ENCODE results near the gene CIC. TPM values are rescaled to one million over a fixed set of nuclear protein-coding genes. Genes with fewer than 3 reads are reported as not detected.

Gene CIC
- total and polyA plus RNA-seq, 9 of the 15 experiments (the other 6 are each of a cell fraction or from before 2014, with no cell fraction given): 0.07 to 44.7 (median 8.6) TPM

DNA sequence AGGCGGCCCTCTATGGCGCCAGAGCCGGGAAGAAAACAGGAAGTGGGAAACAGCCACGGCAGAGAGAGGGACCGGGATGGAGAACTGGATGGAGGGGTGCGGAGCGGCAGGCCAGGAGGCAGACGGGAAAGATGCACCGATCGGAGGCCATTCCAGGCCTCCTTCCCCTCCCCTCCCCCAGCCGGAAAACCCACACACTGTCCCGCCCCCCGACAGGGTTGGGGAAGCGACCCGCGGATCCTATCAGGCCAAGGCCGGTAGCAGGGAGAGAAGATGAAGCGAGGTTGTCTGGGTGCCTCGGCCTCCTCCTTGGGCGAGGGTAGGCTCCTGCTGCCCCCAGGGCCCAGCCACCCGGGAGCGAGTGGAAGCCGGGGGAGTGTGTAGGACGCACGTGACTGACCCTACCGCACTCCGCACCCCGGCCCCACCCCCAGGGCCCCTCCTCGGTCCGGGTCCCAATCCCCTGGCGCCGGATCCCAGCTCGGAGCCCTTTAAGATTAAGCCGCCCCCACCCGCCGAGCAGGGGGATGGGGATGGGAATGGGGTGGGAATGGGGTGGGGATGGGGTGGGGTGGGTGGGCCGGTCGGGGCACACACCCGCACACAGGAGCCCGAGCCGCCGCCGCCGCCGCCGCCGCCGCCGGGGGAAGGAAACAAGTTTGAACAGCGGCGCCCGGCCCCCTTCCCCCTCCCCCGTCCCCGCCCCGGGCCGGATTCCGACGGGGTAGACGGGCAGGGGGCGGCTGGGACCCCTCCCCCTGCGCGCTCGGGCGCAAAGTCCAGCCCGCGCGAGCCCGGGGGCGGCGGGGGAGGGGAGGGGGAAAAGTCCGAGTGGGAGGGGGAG lies 15.6 kb upstream of the CIC start (continued):
- TF ChIP-seq GATAD2B (IDR thresholded peaks at IDR 0.05; ENCODE audit: borderline replicate concordance) (no peak), TRIM28 (IDR thresholded peaks at IDR 0.05) (no peak), SRSF3 (IDR thresholded peaks at IDR 0.05; ENCODE audit: insufficient read depth, low read length) (no peak), POLR2H (tag; IDR thresholded peaks at IDR 0.05; ENCODE audit: low read depth) (0 out of 2 replicates have a peak, but pooled peaks have one; percentile 29), ARID2 (IDR thresholded peaks at IDR 0.05) (no peak), SMARCA5 (IDR thresholded peaks at IDR 0.05) (no peak), HSF4 (CRISPR knock-in tag; IDR thresholded peaks at IDR 0.05; ENCODE audit: borderline replicate concordance) (no peak), HEY1 (CRISPR knock-in tag; IDR thresholded peaks at IDR 0.05; ENCODE audit: borderline replicate concordance) (no peak), ZNF316 (IDR thresholded peaks at IDR 0.05) (no peak), PCBP2 (IDR thresholded peaks at IDR 0.05; ENCODE audit: low read depth, low read length, poor library complexity, severe bottlenecking) (no peak), ARID4B (CRISPR knock-in tag; IDR thresholded peaks at IDR 0.05) (peak; percentile 72), PCBP1 (IDR thresholded peaks at IDR 0.05; ENCODE audit: low read depth, low read length, poor library complexity, severe bottlenecking) (peak; percentile 89), JUND (IDR thresholded peaks at IDR 0.05; ENCODE audit: borderline replicate concordance, low read depth, low read length) (no peak), JUND (tag; IDR thresholded peaks at IDR 0.05; ENCODE audit: borderline replicate concordance, low read depth, low read length) (no peak), ZNF551 (CRISPR knock-in tag; IDR thresholded peaks at IDR 0.05) (no peak), ZC3H11A (IDR thresholded peaks at IDR 0.05; ENCODE audit: low read depth, low read length) (no peak), NR2C2 (CRISPR knock-in tag; IDR thresholded peaks at IDR 0.05) (no peak), NR2C2 (tag; IDR thresholded peaks at IDR 0.05) (no peak), NBN (IDR thresholded peaks at IDR 0.05; ENCODE audit: low read depth) (no peak)
- TF ChIP-seq, protein P1, sequence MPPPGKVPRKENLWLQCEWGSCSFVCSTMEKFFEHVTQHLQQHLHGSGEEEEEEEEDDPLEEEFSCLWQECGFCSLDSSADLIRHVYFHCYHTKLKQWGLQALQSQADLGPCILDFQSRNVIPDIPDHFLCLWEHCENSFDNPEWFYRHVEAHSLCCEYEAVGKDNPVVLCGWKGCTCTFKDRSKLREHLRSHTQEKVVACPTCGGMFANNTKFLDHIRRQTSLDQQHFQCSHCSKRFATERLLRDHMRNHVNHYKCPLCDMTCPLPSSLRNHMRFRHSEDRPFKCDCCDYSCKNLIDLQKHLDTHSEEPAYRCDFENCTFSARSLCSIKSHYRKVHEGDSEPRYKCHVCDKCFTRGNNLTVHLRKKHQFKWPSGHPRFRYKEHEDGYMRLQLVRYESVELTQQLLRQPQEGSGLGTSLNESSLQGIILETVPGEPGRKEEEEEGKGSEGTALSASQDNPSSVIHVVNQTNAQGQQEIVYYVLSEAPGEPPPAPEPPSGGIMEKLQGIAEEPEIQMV (tag; conservative IDR thresholded peaks at IDR 0.05; ENCODE audit: low read depth): peak; percentile 92
- TF ChIP-seq, protein P2, sequence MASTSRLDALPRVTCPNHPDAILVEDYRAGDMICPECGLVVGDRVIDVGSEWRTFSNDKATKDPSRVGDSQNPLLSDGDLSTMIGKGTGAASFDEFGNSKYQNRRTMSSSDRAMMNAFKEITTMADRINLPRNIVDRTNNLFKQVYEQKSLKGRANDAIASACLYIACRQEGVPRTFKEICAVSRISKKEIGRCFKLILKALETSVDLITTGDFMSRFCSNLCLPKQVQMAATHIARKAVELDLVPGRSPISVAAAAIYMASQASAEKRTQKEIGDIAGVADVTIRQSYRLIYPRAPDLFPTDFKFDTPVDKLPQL (IDR thresholded peaks at IDR 0.05; ENCODE audit: extremely low read depth, insufficient read length): no peak
